WTC11 (cell line): Measurements from ENCODE around the gene ARAF. TPM values are rescaled to one million over a fixed set of nuclear protein-coding genes. Genes with fewer than 3 reads are reported as not detected.
A peak's percentile ranks its signal among the peaks of the same experiment; 100 is the strongest.

Experiments
- ATAC-seq: fragments of 200-7000 bp; cut with Tn5 transposase; 2 replicates; pipeline ENCODE4 v1.10.0; 2021; ENCODE audit warnings: mild to moderate bottlenecking, moderate library complexity
- CTCF ChIA-PET: fragments of 300-600 bp; sonication (Branson Sonifier 250); formaldehyde crosslinking; loops from one replicate; lab custom pipeline; 2021; ENCODE audit warnings: antibody characterized with exemption; lab: Charles Lee
- POLR2A ChIA-PET: fragments of 350-600 bp; sonication (Branson Sonifier 250); formaldehyde crosslinking; loops from one replicate; lab custom pipeline; 2021; ENCODE audit warnings: antibody characterized with exemption; lab: Charles Lee
- DNase-seq: peaks from one replicate; pipeline ENCODE4 v3.0.0; 2021; ENCODE audit warnings: low spot score
- H3K27ac Mint-ChIP-seq: 2 replicates; pipeline ENCODE4 v1.8.0; 2021; ENCODE audit warnings: mixed read lengths
- H3K27me3 Mint-ChIP-seq: 2 replicates; pipeline ENCODE4 v1.8.0; 2021; ENCODE audit warnings: low read depth, mild to moderate bottlenecking, moderate library complexity, mixed read lengths
- H3K36me3 Mint-ChIP-seq: 2 replicates; pipeline ENCODE4 v1.8.0; 2021; ENCODE audit warnings: mixed read lengths
- H3K4me1 Mint-ChIP-seq: 2 replicates; pipeline ENCODE4 v1.8.0; 2022; ENCODE audit warnings: mixed read lengths
- H3K4me3 Mint-ChIP-seq: 2 replicates; pipeline ENCODE4 v1.8.0; 2021; ENCODE audit warnings: mild to moderate bottlenecking, moderate library complexity, mixed read lengths
- H3K9me3 Mint-ChIP-seq: 2 replicates; pipeline ENCODE4 v1.8.0; 2021; ENCODE audit warnings: mixed read lengths
- ARID4B ChIP-seq: sonication (generic); formaldehyde crosslinking; IDR thresholded peaks from 2 replicates; pipeline ENCODE4 v1.8.0; 2023; ENCODE audit warnings: missing genetic modification reagents, mild to moderate bottlenecking, borderline replicate concordance
- FOXK1 ChIP-seq: sonication (generic); formaldehyde crosslinking; IDR thresholded peaks from 2 replicates; pipeline ENCODE4 v1.8.0; 2022; ENCODE audit warnings: mild to moderate bottlenecking, moderate library complexity, missing genetic modification reagents
- GTF2I ChIP-seq: fragments of 250-450 bp; sonication (Bioruptor Pico); conservative IDR thresholded peaks from 2 replicates; pipeline ENCODE4 v1.4.0; 2021; ENCODE audit warnings: mild to moderate bottlenecking
- JAZF1 ChIP-seq: fragments of 250-450 bp; sonication (Bioruptor Pico); IDR thresholded peaks from 2 replicates; pipeline ENCODE4 v1.9.0; 2021; ENCODE audit warnings: moderate library complexity, mild to moderate bottlenecking, inconsistent platforms
- NFATC4 ChIP-seq: fragments of 250-450 bp; sonication (Bioruptor Pico); IDR thresholded peaks from 2 replicates; pipeline ENCODE4 v1.9.0; 2021; ENCODE audit warnings: mild to moderate bottlenecking
- SMAD3 ChIP-seq: sonication (generic); formaldehyde crosslinking; IDR thresholded peaks from 2 replicates; pipeline ENCODE4 v1.8.0; 2022; ENCODE audit warnings: missing genetic modification reagents, mild to moderate bottlenecking, borderline replicate concordance
- TEAD4 ChIP-seq: sonication (generic); formaldehyde crosslinking; IDR thresholded peaks from 2 replicates; pipeline ENCODE4 v1.8.0; 2022; ENCODE audit warnings: mild to moderate bottlenecking, missing genetic modification reagents
- ZNF281 ChIP-seq: sonication (generic); formaldehyde crosslinking; IDR thresholded peaks from 2 replicates; pipeline ENCODE4 v1.8.0; 2023; ENCODE audit warnings: mild to moderate bottlenecking, missing genetic modification reagents
- ZNF532 ChIP-seq: fragments of 250-450 bp; sonication (Bioruptor Pico); IDR thresholded peaks from 2 replicates; pipeline ENCODE4 v1.9.0; 2021; ENCODE audit warnings: mild to moderate bottlenecking, borderline replicate concordance
- microRNA-seq: library from miRNA; unstranded; fragments of <30 nt; microRNA quantifications from one replicate; pipeline ENCODE4 v1.2.0, GENCODE V29; 2022; ENCODE audit warnings: borderline number of aligned reads
- total RNA-seq: library from RNA; stranded (reverse); gene quantifications from 3 replicates; pipeline ENCODE4 v1.2.3, GENCODE V29; 2021

The ARAF gene
- total RNA-seq, 1 experiment from 2014 or later, result 55.1 TPM

- TF ChIP-seq ZNF281 (CRISPR knock-in tag) (peak; percentile 85), ARID4B (CRISPR knock-in tag) (peak; percentile 88), SMAD3 (CRISPR knock-in tag) (no peak), FOXK1 (peak; percentile 94), GTF2I (peak; percentile 79), JAZF1 (CRISPR knock-in tag) (no peak)
- TF ChIP-seq, all 79 proteins: peak for 21
Observed at GRCh38 chrX:47619486-47620302, 58.7 kb downstream of the ARAF start, which contains the start of gene SYN1 (continued).

DNA sequence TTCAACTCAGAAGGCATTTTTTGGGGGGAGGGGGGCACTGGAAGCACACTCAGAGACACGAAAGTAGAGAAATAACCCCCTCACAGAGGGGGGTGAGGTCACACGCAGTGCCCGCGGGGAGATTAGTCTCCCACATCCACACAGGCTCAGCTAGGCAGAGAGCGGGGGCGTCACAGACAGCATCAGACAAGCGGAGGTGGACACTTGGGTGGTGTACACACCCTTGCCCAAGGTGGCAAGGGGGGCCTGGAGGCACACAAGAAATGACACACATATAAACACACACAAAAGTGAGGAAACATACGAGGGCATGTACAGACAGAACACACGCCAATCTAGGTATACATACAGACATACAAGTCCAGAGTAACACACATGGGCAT lies 59.3 kb downstream of the ARAF start:
- ATAC-seq (no peak), DNase-seq (no peak)
- Mint-ChIP-seq H3K9me3 (no peaks in the 10 kb centered on the region), H3K4me1 (peaks cover 20% of the 10 kb centered on the region), H3K27ac (no peak overlapping the region), H3K36me3 (no peaks in the 10 kb centered on the region), H3K27me3 (peaks cover 39% of the 10 kb centered on the region), H3K4me3 (peak overlapping the region; percentile 64)
- no peak for TF ChIP-seq NFATC4 (CRISPR knock-in tag)
- no peak for TF ChIP-seq TEAD4
- TF ChIP-seq ZNF532 (CRISPR knock-in tag), result no peak
- CTCF ChIA-PET, result interaction anchor here (0.6 kb wide), 1 partner anchor 12 kb away, joined by 3 read pairs; no protein-coding TSS in a partner anchor
- POLR2A ChIA-PET, result no interaction called here

Small RNA genes within 50 kb of the gene (microRNA-seq; reads per million reads assigned to microRNA genes)
- gene MIR4769, result not detected

Other genes starting within 250 kb of the ARAF start
- 1.7 to 2.0 TPM (median 1.8 TPM) in 3 replicates for gene ZNF157, start 190.6 kb upstream of the ARAF start, total RNA-seq
- 4.9 to 6.7 TPM (median 6.6 TPM) in 3 replicates for gene ZNF41, start 78.0 kb upstream of the ARAF start, total RNA-seq
- 35.4 to 50.8 TPM (median 50.1 TPM) in 3 replicates for gene TIMP1, start 21.2 kb downstream of the ARAF start, total RNA-seq
- gene SYN1, start 58.7 kb downstream of the ARAF start, total RNA-seq, result 7.1 to 8.3 TPM (median 7.3 TPM) in 3 replicates
- gene CFP, start 68.7 kb downstream of the ARAF start, total RNA-seq, result 2.0 to 3.4 TPM (median 2.8 TPM) in 3 replicates
- gene ELK1, start 89.4 kb downstream of the ARAF start, total RNA-seq, result 35.2 to 35.8 TPM (median 35.3 TPM) in 3 replicates
- 68.6 to 80.5 TPM (median 79.9 TPM) in 3 replicates for gene UXT, start 98.0 kb downstream of the ARAF start, total RNA-seq